Stimulated activated CD4-positive, alpha-beta T cell treated with anti-CD3 and anti-CD28 coated beads, TNF-alpha, amount 100 ng/mL, for 4 hours (primary cell): ENCODE data around the gene SUN5.
"Not testable (repeated sequence)": the region's sequence is repeated elsewhere in the genome, so short reads cannot be mapped to it uniquely, and the experiment has no call there.

Experiments
- DNase-seq, 3 experiments: peaks; one replicate each; pipeline ENCODE4 v3.0.0-alpha.2; 2020; ENCODE audit warnings: low read depth in 3 of 3

The SUN5 gene

GRCh38 chr20:32965115-32965514 lies 39.1 kb downstream of the SUN5 start:
- DNase-seq = no peak

DNA sequence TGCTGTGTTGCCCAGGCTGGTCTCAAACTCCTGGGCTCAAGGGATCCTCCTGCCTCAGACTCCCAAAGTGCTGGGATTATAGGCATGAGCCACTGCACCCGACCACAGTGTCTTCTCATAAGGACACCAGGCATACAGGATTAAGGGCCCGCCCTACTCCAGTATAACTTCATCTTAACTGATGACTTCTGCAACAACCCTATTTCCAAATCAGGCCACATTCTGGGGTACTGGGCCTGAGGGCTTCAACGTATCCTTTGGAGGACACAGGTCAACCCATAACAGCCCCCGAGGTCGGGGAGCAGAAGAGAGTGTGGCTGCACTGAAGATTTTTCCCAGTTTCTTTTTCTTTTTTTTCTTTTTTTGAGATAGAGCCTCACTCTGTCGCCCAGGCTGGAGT lies 39.7 kb downstream of the SUN5 start:
- no peak for DNase-seq

- no peak for DNase-seq
Measured at GRCh38 chr20:32963176-32963575, 41.1 kb downstream of the SUN5 start.

GRCh38 chr20:32962646-32963045 lies 41.6 kb downstream of the SUN5 start:
- not testable (repeated sequence) for DNase-seq

GRCh38 chr20:32962053-32962452 lies 42.2 kb downstream of the SUN5 start:
- no peak for DNase-seq

GRCh38 chr20:32960849-32961731 lies 43.1 kb downstream of the SUN5 start:
- no peak for DNase-seq

DNA sequence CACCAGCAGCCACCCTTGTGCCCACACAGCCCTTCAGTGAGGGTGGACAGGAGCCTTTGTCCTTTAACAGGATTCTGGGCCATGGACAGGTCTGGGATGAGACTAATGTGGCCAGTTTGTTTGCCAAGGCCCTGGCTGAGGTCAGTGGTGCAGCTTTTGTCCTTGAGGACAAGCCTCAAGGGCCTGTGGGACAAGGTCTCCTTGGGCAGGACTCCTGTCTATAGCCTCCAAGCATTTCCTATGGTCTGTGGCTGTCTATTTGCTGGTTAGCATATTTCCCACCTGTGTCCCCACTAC lies 44.1 kb downstream of the SUN5 start:
- DNase-seq = no peak

DNA sequence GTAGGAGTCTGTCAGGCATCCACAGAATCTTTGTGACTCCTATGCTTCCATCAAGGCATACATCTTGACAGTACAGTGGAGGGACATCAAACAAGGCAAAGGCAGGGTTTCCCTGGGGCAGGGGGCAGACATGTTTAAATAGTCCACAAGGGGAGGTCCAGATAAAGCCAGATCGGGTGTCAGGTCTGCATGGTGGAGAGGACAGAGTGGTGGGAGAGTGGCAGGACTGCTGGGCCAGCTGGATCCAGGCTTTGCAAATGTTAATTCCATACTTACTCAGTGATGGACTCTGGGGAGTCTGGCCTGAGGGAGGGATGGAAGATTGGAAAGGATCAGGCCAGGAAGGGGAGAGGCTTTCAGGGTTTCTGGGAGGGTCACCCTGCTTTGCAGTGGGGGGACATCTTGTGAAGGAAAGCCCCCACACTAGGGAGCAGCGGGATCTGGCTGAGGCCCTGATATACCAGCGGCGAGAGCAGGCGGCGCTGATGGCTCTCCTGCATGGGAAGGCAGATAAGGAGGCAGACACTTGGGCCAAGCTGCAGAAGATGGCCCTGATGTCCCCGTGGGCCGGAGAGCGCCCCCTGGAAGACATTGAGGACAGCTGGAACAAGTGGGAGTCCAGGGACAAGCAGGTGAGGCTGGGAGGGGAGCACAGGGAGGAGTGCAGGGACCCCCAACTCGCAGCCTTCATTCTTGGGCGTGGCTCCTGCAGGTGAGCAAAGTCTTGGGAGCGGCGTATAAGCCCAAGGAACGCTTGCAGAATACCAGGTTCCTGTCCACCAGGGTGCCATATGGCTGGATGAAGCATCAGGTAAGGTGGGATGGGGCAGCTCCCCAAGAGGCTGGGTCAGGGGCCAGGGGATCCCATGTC lies 44.6 kb downstream of the SUN5 start:
- no peak for DNase-seq

DNA sequence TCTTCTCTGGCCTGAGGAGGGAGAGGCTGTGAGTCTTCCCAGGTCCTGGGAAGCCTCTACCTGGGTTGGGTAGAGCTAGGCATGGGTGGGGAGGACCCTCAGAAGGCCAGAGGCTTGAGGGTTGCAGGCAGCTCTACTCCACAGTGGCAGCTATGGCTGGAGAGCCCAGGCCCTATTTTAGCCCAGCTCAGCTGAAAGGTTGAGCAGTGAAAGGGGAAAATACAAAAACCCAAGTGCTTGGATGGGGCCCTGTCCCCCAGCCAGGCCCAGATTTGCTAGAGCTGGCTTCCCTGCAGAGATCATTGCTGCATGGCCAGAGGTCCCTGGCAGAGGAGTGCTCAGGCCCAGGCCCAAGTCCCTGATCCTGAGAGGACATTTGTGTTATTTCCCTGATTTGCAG lies 45.7 kb downstream of the SUN5 start:
- DNase-seq = no peak

DNA sequence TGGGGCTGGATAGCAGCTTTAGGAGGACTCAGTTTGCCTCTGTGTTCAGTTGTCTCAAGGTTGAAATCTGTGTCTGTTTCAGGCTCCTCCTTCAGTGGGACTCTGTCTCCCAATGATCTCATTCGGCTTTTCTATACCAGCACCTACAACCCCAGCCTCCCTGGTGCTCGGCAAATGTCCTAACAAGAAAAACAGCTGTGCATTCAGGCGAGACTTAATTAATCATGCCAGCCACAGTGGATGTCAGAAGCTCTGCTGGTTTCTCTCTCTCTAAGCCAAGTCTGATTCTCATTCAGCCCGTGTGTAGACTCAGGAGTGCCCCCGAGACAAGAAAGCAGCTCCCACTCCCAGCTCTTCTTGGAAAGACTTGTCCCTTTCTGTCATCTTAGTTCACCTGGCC lies 46.8 kb downstream of the SUN5 start:
- no peak for DNase-seq

- not testable (repeated sequence) for DNase-seq
Measured at GRCh38 chr20:32950539-32950938, 53.7 kb downstream of the SUN5 start.

DNA sequence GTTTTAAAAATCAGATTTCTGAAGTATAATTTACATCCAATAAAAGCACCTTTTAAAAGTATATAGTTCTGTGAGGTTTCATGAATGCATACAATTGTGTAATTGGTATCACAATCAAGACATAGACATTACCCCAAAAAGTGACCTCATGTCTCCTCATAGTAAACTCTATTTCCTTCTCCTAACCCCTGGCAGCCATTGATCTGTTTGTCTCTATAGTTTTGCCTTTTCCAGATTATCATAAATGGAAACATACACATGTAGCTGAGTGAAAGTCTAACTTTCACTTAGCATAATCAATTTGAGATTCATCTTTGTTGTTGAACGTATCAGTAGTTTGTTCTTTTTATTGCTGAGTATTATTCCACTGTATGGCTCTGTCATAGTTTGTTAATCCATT lies 57.6 kb downstream of the SUN5 start:
- no peak for DNase-seq

- no peak for DNase-seq
Measured at GRCh38 chr20:32945710-32946221, 58.5 kb downstream of the SUN5 start.

GRCh38 chr20:32943490-32944052 lies 60.7 kb downstream of the SUN5 start:
- DNase-seq = no peak

- no peak for DNase-seq
Measured at GRCh38 chr20:32941155-32941885, 62.9 kb downstream of the SUN5 start.

DNA sequence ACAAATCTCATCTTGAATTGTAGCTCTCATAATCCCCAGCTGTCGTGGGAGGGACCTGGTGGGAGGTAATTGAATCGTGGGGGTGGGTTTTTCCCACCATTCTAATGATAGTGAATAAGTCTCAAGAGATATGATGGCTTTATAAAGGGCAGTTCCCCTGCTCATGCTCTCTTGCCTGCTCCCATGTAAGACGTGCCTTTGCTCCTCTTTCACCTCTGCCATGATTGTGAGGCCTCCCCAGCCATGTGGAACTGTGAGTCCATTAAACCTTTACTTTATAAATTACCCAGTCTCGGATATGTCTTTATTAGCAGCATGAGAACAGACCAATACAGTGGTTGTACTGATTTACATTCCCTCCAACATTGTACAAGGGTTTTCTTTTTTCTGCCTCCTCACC lies 69.7 kb downstream of the SUN5 start:
- no peak for DNase-seq
